Liver (tissue), 9 donors: ENCODE results near the gene ANKRD13D. TPM values are rescaled to one million over a fixed set of nuclear protein-coding genes. Genes with fewer than 3 reads are reported as not detected.

Source experiments
- DNase-seq: peaks from one replicate; pipeline ENCODE4 v3.0.0-alpha.2; 2017; ENCODE audit warnings: low spot score
- H3K27ac ChIP-seq, 2 donors: one replicate each; pipeline ENCODE4 v1.7.0; 2013; ENCODE audit warnings: inconsistent platforms in 2 of 2, low read length in 2 of 2, control low read depth in 1 of 2, low read depth in 1 of 2, mild to moderate bottlenecking in 1 of 2
- H3K27me3 ChIP-seq, 4 donors: one replicate each; pipeline versions ENCODE4 v1.6.1 to v1.7.0; 2013; ENCODE audit warnings: low read length in 3 of 4, inconsistent platforms in 1 of 4, mild to moderate bottlenecking in 1 of 4, moderate library complexity in 1 of 4; ENCODE audit not compliant: control insufficient read depth in 4 of 4, insufficient read depth in 4 of 4
- H3K36me3 ChIP-seq, 4 donors: one replicate each; pipeline versions ENCODE4 v1.6.1 to v1.7.0; 2013; ENCODE audit warnings: low read length in 3 of 4, mild to moderate bottlenecking in 3 of 4, low read depth in 1 of 4, moderate library complexity in 1 of 4; ENCODE audit not compliant: control insufficient read depth in 4 of 4, insufficient read depth in 3 of 4
- H3K4me1 ChIP-seq, 4 donors: one replicate each; pipeline versions ENCODE4 v1.6.1 to v1.7.0; 2013; ENCODE audit warnings: low read length in 3 of 4, mild to moderate bottlenecking in 3 of 4, moderate library complexity in 1 of 4; ENCODE audit not compliant: control insufficient read depth in 4 of 4, insufficient read depth in 4 of 4
- H3K4me3 ChIP-seq, 3 donors: one replicate each; pipeline versions ENCODE4 v1.6.1 to v1.7.0; 2013; ENCODE audit warnings: low read length in 3 of 3, control low read depth in 1 of 3, low read depth in 1 of 3, mild to moderate bottlenecking in 1 of 3
- H3K9ac ChIP-seq, 2 donors: one replicate each; pipeline ENCODE4 v1.7.0; 2013; ENCODE audit warnings: low read length in 2 of 2, mild to moderate bottlenecking in 2 of 2, moderate library complexity in 2 of 2, control low read depth in 1 of 2, low read depth in 1 of 2
- H3K9me3 ChIP-seq, 4 donors: one replicate each; pipeline versions ENCODE4 v1.6.1 to v1.7.0; 2013; ENCODE audit warnings: low read length in 3 of 4; ENCODE audit not compliant: control insufficient read depth in 4 of 4
- ATF3 ChIP-seq: IDR thresholded peaks from 2 replicates; pipeline ENCODE4 v1.6.1; 2016; ENCODE audit warnings: antibody characterized with exemption
- EGR1 ChIP-seq, 2 donors: IDR thresholded peaks; 2 replicates each; pipeline ENCODE4 v1.6.1; 2016 to 2018; ENCODE audit warnings: antibody characterized with exemption in 2 of 2, low read depth in 2 of 2
- FOXA1 ChIP-seq: IDR thresholded peaks from 2 replicates; pipeline ENCODE4 v1.6.1; 2016; ENCODE audit warnings: antibody characterized with exemption
- FOXA2 ChIP-seq: IDR thresholded peaks from 2 replicates; pipeline ENCODE4 v1.6.1; 2016; ENCODE audit warnings: antibody characterized with exemption
- GABPA ChIP-seq, 2 donors: IDR thresholded peaks in 1 of 2; conservative IDR thresholded peaks in 1 of 2; 2 replicates each; pipeline ENCODE4 v1.6.1; 2016; ENCODE audit warnings: antibody characterized with exemption in 2 of 2, mild to moderate bottlenecking in 1 of 2, moderate library complexity in 1 of 2
- HNF4A ChIP-seq, 2 donors: conservative IDR thresholded peaks; 2 replicates each; pipeline ENCODE4 v1.6.1; 2016; ENCODE audit warnings: antibody characterized with exemption in 2 of 2, mild to moderate bottlenecking in 2 of 2
- HNF4G ChIP-seq: IDR thresholded peaks from 2 replicates; pipeline ENCODE4 v1.6.1; 2016; ENCODE audit warnings: antibody characterized with exemption
- JUND ChIP-seq, 2 donors: IDR thresholded peaks; 2 replicates each; pipeline ENCODE4 v1.6.1; 2016; ENCODE audit warnings: antibody characterized with exemption in 2 of 2
- NR2F2 ChIP-seq: IDR thresholded peaks from 2 replicates; pipeline ENCODE4 v1.6.1; 2016; ENCODE audit warnings: antibody characterized with exemption
- RAD21 ChIP-seq, 2 donors: IDR thresholded peaks; 2 replicates each; pipeline ENCODE4 v1.6.1; 2016; ENCODE audit warnings: antibody characterized with exemption in 2 of 2, mild to moderate bottlenecking in 2 of 2
- RXRA ChIP-seq, 2 donors: IDR thresholded peaks; 2 replicates each; pipeline ENCODE4 v1.6.1; 2017 to 2018; ENCODE audit warnings: antibody characterized with exemption in 2 of 2, mild to moderate bottlenecking in 1 of 2
- SP1 ChIP-seq: IDR thresholded peaks from 2 replicates; pipeline ENCODE4 v1.6.1; 2018; ENCODE audit warnings: antibody characterized with exemption, mild to moderate bottlenecking
- YY1 ChIP-seq: IDR thresholded peaks from 2 replicates; pipeline ENCODE4 v1.6.1; 2016; ENCODE audit warnings: antibody characterized with exemption, mild to moderate bottlenecking
- ZBTB33 ChIP-seq: IDR thresholded peaks from 2 replicates; pipeline ENCODE4 v1.6.1; 2016; ENCODE audit warnings: antibody characterized with exemption
- WGBS: extraction: QIAGEN DNeasy Blood & Tissue Kit; methylation state at CpG from one replicate; pipeline ENCODE4 v1.1.7; 2013; 5-methylcytosine and 5-hydroxymethylcytosine counted together
- polyA plus RNA-seq, 2 donors: library from polyadenylated mRNA; stranded (reverse) in 1 of 2; unstranded in 1 of 2; fragments of 200-250 nt in 1 of 2; fragments of >200 nt in 1 of 2; fragmentation: Nextera tagmentation in 1 of 2; extraction: Ambion mirVana in 1 of 2; gene quantifications; one replicate each; pipeline versions ENCODE4 v1.2.1 to v1.2.3, GENCODE V29; 2013 to 2015
- total RNA-seq, 2 donors: library from RNA; depleted of rRNA; stranded (reverse); fragments of >200 nt; gene quantifications; one replicate each; pipeline ENCODE4 v1.2.3, GENCODE V29; 2014
- TF ChIP-seq, protein P1 (sequence below): fragments of 150-350 bp; IDR thresholded peaks from 2 replicates; pipeline ENCODE4 v1.5.1; 2017; ENCODE audit warnings: improper control_type of control experiment, low read depth, low read length; ENCODE audit not compliant: missing input control
- TF ChIP-seq, protein P2 (sequence below): IDR thresholded peaks from 2 replicates; pipeline ENCODE4 v1.6.1; 2016; ENCODE audit warnings: antibody characterized with exemption
- donor health status: healthy.
- donor health status: healthy.
- donor health status: healthy.
- donor health status: healthy.
- donor health status: healthy.

Gene ANKRD13D
- total and polyA plus RNA-seq, 4 donors = 5.5 to 15.0 (median 5.9) TPM

GRCh38 chr11:67262731-67263675 is 26.1 kb upstream of the ANKRD13D start:
- peak; percentile 82 for DNase-seq
- Histone ChIP-seq H3K9me3 (no peaks in the 10 kb centered on the region), H3K4me3 (no peak overlapping the region), H3K4me1 (peaks cover 9 to 52% (median 32%) of the 10 kb centered on the region in 4 donors), H3K27ac (peak overlapping the region; percentile 40 to 57), H3K9ac (peak overlapping the region in 1 of 2 donors; percentile 27), H3K27me3 (no peaks in the 10 kb centered on the region), H3K36me3 (no peaks in the 10 kb centered on the region)
- TF ChIP-seq, protein P1, sequence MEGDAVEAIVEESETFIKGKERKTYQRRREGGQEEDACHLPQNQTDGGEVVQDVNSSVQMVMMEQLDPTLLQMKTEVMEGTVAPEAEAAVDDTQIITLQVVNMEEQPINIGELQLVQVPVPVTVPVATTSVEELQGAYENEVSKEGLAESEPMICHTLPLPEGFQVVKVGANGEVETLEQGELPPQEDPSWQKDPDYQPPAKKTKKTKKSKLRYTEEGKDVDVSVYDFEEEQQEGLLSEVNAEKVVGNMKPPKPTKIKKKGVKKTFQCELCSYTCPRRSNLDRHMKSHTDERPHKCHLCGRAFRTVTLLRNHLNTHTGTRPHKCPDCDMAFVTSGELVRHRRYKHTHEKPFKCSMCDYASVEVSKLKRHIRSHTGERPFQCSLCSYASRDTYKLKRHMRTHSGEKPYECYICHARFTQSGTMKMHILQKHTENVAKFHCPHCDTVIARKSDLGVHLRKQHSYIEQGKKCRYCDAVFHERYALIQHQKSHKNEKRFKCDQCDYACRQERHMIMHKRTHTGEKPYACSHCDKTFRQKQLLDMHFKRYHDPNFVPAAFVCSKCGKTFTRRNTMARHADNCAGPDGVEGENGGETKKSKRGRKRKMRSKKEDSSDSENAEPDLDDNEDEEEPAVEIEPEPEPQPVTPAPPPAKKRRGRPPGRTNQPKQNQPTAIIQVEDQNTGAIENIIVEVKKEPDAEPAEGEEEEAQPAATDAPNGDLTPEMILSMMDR = peak; percentile 83
- TF ChIP-seq ATF3 = no peak
- TF ChIP-seq GABPA (IDR thresholded peaks at IDR 0.05 in 1 of 2, conservative IDR thresholded peaks at IDR 0.05 in 1 of 2) = peak in 1 of 2 donors; percentile 26
- TF ChIP-seq JUND (IDR thresholded peaks at IDR 0.05) = no peak
- peak; percentile 85 to 92 for TF ChIP-seq RAD21 (IDR thresholded peaks at IDR 0.05)
- TF ChIP-seq NR2F2 = peak; percentile 57
- no peak for TF ChIP-seq FOXA1
- TF ChIP-seq HNF4A (conservative IDR thresholded peaks at IDR 0.05) = peak in 1 of 2 donors; percentile 37
- TF ChIP-seq HNF4G = no peak
- peak in 1 of 2 donors; percentile 71 for TF ChIP-seq RXRA (IDR thresholded peaks at IDR 0.05)
- peak; percentile 64 for TF ChIP-seq SP1
- TF ChIP-seq, protein P2, sequence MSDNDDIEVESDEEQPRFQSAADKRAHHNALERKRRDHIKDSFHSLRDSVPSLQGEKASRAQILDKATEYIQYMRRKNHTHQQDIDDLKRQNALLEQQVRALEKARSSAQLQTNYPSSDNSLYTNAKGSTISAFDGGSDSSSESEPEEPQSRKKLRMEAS = peak; percentile 53
- TF ChIP-seq FOXA2 = no peak
- peak; percentile 35 for TF ChIP-seq YY1
- 56% methylated on average over 22 of the region's 22 CpGs for WGBS

- Histone ChIP-seq H3K4me3 (no peak overlapping the region), H3K9me3 (no peaks in the 10 kb centered on the region), H3K4me1 (peaks cover 10 to 54% (median 39%) of the 10 kb centered on the region in 4 donors), H3K36me3 (no peaks in the 10 kb centered on the region), H3K9ac (no peak overlapping the region), H3K27ac (no peak overlapping the region), H3K27me3 (no peaks in the 10 kb centered on the region)
- TF ChIP-seq ZBTB33 = no peak
- TF ChIP-seq RXRA (IDR thresholded peaks at IDR 0.05) = no peak
- no peak for TF ChIP-seq EGR1 (IDR thresholded peaks at IDR 0.05; ENCODE audit: low read depth in 2 of 2)
- no peak for TF ChIP-seq FOXA2
- TF ChIP-seq GABPA (IDR thresholded peaks at IDR 0.05 in 1 of 2, conservative IDR thresholded peaks at IDR 0.05 in 1 of 2) = no peak
- TF ChIP-seq, protein P2 = no peak
- TF ChIP-seq, protein P1 = no peak
- TF ChIP-seq RAD21 (IDR thresholded peaks at IDR 0.05) = no peak
- TF ChIP-seq HNF4A (conservative IDR thresholded peaks at IDR 0.05) = no peak
- TF ChIP-seq SP1 = no peak
- TF ChIP-seq FOXA1 = no peak
- no peak for TF ChIP-seq JUND (IDR thresholded peaks at IDR 0.05)
- no peak for DNase-seq
- 96% methylated on average over 5 of the region's 5 CpGs for WGBS
Observed at GRCh38 chr11:67264260-67264659, 24.8 kb upstream of the ANKRD13D start.
